GM19023 (cell line): Measurements from ENCODE around the gene GPR39.

ENCODE experiments used
- ATAC-seq: cut with Tn5 transposase; IDR thresholded peaks from one replicate; pipeline ENCODE4 v1.9.1; 2021; ENCODE audit warnings: mild to moderate bottlenecking, moderate library complexity; ENCODE audit not compliant: unreplicated experiment

GPR39 gene

DNA sequence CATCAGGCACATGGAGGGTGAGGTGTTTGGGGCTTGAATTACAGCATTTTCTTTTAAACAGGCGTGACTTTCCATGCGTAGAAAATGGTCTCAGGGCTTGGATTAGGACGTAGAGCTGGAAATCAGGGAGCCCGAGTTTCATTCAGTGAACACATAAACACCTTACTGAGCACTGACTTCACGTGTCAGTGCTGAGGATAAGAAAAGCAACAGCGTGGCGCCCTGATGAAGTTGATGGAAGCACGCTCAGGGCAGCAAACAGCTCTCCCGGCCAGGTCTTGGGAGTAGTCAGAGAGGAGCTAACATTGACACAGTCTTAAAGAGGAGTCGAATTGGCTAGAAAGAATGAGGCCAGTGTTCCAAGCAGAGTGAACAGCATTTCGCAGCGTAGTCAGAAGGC is 142.7 kb downstream of the GPR39 start:
- no peak for ATAC-seq

DNA sequence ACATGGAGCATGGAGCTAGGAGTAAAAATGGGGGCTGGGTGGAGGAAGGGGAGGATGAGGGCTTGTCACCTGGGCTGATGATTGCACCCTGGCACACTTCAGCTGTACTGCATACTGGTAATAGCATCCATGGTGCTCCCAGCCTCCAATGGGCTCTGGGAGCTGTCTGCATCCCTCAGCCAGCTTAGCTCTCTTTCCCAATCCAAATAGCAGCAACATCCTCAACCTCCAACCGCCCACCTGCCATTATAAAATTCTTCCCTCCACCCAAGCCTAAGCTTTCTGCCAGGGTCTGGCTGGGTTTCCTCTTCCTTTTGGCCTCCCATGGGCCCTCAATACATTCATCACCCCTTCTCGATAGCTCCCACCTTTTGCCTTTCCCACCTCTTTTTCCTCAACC is 143.3 kb downstream of the GPR39 start:
- no peak for ATAC-seq

- ATAC-seq, result no peak
These were observed 144.0 kb downstream of the GPR39 start for GRCh38 chr2:132560562-132560961.

GRCh38 chr2:132562245-132562644 is 145.6 kb downstream of the GPR39 start:
- no peak for ATAC-seq

- ATAC-seq, result no peak
These were observed 147.5 kb downstream of the GPR39 start for GRCh38 chr2:132564065-132564464.

GRCh38 chr2:132566379-132566778 is 149.8 kb downstream of the GPR39 start:
- no peak for ATAC-seq

DNA sequence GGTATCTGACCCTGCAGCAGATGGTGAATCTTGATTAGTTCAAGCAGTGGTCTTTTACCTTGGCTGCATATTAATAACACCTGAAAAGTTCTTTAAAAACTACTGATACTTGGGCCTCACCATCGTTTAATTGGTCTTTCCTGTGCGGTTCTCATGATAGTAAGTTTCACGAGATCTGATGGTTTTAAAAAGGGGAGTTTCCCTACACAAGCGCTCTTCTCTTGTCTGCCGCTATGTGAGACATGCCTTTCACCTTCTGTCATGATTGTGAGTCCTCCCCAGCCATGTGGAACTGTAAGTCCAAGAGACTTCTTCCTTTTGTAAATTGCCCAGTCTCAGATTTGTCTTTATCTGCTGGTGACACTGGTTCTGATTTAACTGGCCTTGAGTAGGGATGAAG is 151.1 kb downstream of the GPR39 start:
- no peak for ATAC-seq

GRCh38 chr2:132568656-132569055 is 152.1 kb downstream of the GPR39 start:
- ATAC-seq, result no peak

DNA sequence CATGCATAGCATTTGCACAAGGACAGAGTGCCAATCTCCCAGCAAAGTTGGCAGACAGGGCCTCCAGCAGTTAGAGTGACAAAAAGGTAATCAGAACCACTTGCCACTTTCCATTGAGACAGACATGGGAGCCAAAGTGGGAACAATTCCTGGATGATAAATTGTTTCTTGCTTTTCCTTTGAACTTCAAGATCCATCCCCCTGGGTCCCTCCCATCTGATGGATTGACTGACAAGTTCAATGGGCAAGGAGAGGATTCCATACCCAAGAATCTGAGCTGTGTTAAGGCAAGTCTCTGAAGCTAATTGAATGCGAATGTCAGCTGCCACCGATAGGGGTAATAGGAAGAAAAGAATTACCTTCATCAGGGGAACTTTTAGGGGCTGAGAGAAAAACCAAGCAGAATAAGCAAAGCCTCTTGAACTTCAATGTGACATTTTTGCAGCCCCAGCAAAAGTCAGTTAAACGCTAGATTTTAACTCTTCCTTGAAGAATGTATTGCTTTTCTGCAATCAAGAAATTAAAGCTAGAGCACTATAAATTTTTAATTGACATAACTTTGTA is 156.9 kb downstream of the GPR39 start:
- no peak for ATAC-seq

DNA sequence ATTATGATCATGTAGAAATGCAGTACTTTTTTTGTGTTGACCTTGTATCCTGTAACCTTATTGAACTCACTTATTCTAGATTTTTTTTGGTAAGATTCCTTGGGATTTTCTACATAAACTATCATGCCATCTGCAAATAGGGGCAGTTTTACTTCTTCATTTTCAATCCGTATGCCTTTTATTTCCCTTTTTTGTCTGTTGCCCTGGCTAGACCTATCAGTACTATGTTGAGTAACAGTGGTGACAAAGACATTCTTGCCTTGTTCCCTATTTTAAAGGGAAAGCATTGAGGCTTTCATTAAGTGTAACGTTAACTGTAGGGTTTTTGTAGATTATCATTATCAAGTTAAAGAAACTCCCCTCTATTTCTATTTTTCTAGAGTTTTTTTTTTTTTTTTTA is 161.1 kb downstream of the GPR39 start:
- no peak for ATAC-seq

DNA sequence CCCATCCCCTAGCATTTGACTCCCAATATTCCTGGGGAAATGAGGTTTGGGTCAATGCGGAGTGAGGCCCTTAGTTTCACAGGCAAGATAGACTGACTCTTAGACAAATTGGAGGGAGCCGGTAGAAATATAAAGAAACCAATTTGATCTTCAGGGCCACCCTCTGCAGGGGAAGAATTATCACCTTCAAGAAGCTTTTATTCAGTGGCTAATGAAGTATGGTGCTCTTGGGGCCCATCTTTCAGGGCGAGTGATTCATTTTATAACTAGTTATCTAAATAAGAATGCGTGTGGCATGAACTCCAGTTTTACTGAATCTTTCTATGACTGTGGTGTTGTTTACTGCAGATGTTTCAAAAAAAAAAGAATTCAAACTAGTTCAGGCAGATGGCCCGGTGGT is 165.0 kb downstream of the GPR39 start:
- no peak for ATAC-seq

GRCh38 chr2:132581991-132582738 is 165.6 kb downstream of the GPR39 start:
- no peak for ATAC-seq

GRCh38 chr2:132583666-132584360 is 167.2 kb downstream of the GPR39 start:
- no peak for ATAC-seq

DNA sequence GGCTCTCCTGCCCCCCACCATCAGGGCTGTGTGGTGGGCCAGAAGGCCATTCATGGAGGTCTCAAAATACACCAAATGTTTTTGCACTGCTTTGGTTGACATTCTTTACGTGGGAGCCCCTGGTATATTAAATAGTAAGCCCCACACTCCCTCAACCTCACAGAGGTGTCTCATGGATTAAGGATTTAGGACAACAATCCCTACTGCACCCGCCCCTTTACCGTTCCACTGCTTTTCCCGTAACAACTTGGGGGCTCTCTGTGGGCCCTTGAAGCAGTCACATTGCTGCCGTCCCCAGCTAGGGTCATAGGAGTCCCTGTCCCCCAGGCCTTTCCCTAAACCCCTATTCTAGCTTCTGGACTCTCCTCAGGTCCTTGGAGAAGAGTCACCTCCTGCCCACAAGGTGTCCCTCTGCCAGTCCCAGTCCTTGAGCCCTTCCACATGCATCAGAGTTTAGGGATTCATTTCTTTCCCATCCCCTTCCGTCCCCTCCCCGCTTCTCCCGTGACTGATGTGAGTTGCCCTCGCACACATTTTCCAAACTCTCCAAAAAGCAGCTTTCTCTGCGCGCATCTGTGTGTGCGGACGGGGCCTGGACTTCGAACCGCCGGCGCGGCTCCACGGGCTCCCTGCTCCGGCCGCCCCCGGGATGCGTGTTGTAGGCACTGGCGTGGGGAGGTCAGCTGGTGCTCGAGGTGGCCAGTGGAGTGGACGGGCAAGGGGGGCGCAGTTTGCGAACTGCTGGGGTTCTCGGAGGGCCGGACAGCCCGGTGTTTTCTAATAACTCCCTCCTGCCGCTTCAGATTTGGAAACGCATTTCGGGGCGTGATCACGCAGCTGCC is 168.6 kb downstream of the GPR39 start:
- no peak for ATAC-seq

- no peak for ATAC-seq
These were observed 169.5 kb downstream of the GPR39 start for GRCh38 chr2:132586101-132586511.

- ATAC-seq, result no peak
These were observed 170.2 kb downstream of the GPR39 start for GRCh38 chr2:132586835-132587234.

DNA sequence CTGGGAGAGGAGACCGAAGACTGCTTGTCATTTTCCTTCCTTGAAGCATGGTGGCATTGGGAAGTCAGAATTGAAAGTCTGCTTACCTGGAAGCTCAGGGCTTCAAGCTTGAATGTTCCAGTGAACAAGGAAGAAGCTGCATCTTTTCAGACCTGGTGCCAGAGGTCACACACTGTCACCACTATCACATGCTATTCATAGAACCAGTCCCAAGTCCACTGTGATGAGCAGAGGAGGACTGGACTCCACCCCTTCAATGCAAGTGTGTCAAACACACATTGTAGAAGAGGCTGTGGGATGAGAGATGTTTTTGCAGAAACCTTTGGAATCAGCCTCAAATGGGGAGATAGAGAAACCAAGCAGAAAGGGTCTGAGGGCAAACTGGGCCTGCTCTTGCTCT is 172.0 kb downstream of the GPR39 start:
- ATAC-seq, result no peak

- no peak for ATAC-seq
These were observed 172.7 kb downstream of the GPR39 start for GRCh38 chr2:132589111-132589830.

DNA sequence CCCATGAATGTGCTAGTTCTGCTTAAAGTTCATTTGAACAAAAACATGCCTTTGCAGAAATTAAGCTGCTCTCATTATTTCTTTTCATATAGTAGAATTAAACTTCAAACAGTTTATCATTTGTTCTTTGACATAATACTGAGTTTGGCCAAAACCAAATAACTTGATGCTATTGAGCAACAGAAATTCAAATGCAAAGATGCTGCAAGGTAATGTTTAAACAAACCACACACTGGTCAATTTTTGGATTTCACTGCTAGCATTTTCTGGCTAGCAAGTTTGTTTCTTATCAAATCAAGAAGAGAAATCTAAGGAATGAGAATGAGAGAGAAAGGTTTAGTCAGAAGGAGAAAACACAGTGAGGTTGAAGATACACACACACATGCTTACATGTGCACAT is 173.4 kb downstream of the GPR39 start:
- no peak for ATAC-seq

GRCh38 chr2:132593171-132593570 is 176.6 kb downstream of the GPR39 start:
- no peak for ATAC-seq

DNA sequence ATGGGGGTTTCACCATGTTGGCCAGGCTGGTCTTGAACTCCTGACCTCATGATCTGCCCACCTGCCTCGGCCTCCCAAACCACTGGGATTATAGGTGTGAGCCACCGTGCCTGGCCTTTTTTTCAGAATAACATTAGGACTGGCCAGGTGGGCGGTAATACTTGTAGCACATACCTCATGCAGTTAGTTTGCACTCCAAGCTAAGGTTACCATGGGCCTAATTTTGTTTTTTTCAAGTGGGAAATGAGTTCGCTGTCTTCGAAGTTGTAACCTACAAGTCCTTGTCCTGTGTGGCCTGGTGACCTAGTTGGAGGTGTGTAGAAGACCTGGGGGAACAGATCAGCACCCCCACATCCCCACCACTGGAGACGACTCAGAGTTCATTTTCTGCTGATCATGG is 178.6 kb downstream of the GPR39 start:
- no peak for ATAC-seq
